A549 treated with AZD9567 at 1 μM for 4 hours (cell line): Measurements from ENCODE around the gene FAM177A1. TPM values are rescaled to one million over a fixed set of nuclear protein-coding genes. Genes with fewer than 3 reads are reported as not detected.

ENCODE experiments used
- total RNA-seq: library from RNA; stranded (reverse); fragments of 200-300 nt; extraction: Qiagen RNA extraction; gene quantifications from 5 replicates; pipeline ENCODE4 v1.2.3, GENCODE V29; 2022; ENCODE audit not compliant: insufficient read depth

The FAM177A1 gene
- 75.5 to 115 TPM (median 108 TPM) in 5 replicates for total RNA-seq

GRCh38 chr14:35046048-35046750, at the start of gene FAM177A1:
Gene FAM177A1 (plus strand): TSS chr14:35046272. CDS start chr14:35046464, 192 bp downstream.

GRCh38 chr14:35121887-35122695, 76.0 kb downstream of the FAM177A1 start, which contains the start of the genes PPP2R3C and PRORP:
Gene PPP2R3C (minus strand): TSS chr14:35121990. CDS start chr14:35121959, 31 bp downstream.
Gene PRORP (plus strand): TSS chr14:35122552. CDS start chr14:35123246, 694 bp downstream.

Other genes starting within 250 kb of the FAM177A1 start
- gene BAZ1A, start 170.9 kb upstream of the FAM177A1 start, total RNA-seq, result 20.7 to 75.4 TPM (median 24.0 TPM) in 5 replicates
- gene SRP54, start 63.3 kb upstream of the FAM177A1 start, total RNA-seq, result 56.0 to 134 TPM (median 58.8 TPM) in 5 replicates
- 23.8 to 33.6 TPM (median 26.0 TPM) in 5 replicates for gene PPP2R3C, start 75.7 kb downstream of the FAM177A1 start, total RNA-seq
- gene PRORP, start 76.3 kb downstream of the FAM177A1 start, total RNA-seq, result 29.4 to 36.4 TPM (median 31.3 TPM) in 5 replicates
- 265 to 323 TPM (median 269 TPM) in 5 replicates for gene PSMA6, start 246.1 kb downstream of the FAM177A1 start, total RNA-seq